HL-60/S4 (cell line): ENCODE results near the gene FAP.

Source experiments
- in situ Hi-C: fragments of 300-500 bp; cut with MboI; formaldehyde crosslinking; loops from 2 replicates; pipeline ENCODE4 v1.14.3; 2022; ENCODE audit warnings: low sequenced_read_pairs

The FAP gene

DNA sequence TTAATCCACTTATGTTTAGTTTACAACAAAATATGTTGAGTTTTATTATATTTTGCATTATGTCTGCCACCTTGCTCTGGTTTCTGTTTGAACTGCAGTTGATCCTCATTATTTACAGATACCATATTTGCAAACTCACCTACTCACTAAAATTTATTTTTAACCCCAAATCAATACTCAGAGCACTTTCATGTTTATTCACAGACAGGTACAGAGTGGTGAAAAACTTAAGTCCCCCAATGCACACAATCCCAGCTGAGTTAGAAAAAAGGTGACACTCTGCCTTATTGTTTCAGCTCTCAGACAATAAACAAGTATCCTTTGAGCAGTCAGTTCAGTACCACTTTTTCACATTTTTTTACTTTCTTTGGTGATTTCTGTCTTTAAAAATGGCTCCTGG lies 104.9 kb downstream of the FAP start:
- in situ Hi-C loops: loop anchor here (25.0 kb wide), 1 partner anchor 551 kb away; no protein-coding TSS in a partner anchor

DNA sequence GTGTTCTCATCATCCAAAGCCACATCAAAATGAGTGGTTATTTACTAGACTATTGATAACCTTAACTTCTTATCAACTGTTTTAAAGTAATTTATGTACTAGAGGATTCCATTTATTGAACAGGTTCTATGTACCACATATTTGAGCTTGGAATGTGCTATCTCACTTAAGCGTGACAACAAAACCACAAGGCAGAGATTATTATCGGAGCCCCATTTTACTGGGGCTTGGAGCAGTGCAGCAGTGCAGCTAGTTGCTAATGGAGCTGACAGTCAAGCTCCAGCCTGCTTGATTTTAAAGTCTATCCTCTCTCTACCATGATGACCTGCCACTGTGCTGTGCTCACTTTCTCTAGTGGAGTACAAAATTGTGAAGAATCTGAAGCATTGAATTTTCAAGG lies 115.8 kb downstream of the FAP start:
- in situ Hi-C loops: loop anchor here (25.0 kb wide), 1 partner anchor 540 kb away; no protein-coding TSS in a partner anchor

DNA sequence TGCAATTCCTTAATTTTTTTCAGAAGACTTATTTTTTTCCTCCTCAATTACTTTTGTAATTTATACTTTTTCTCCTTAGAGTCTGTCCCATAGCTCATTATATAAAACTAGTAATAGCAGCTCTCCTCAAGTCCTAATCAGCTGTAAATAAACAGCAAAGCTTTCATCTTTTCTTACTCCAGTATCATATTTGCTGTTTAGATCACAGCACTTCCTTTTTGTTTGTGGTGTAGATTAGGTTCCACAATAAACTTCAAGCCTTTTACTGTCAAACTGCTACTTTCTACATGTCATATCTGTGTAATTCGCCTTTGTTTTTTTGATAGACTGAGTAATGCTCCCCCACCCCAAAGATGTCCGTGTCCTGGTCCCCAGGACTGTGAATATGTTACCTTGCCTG lies 116.7 kb downstream of the FAP start:
- in situ Hi-C loops: loop anchor here (25.0 kb wide), 1 partner anchor 539 kb away; no protein-coding TSS in a partner anchor

DNA sequence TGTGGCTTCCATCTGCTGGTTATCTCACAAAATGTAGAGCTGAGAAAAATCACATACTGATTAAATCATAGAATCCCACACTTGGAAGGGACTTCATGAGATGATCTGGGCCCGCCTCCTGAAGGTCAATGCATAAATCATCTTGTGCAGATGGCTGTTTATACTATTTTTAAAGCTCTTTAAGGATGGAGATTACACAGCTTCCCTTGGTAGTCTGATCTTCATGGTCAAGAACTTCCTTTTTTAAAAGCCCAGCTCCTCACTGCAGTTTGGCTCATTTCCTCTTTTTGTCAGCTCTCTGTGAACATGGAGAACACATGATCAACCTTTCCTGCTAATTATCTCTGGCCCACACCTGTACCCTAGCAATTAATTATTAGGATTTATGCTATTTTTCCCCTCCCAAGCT lies 117.1 kb downstream of the FAP start:
- in situ Hi-C loops: loop anchor here (25.0 kb wide), 1 partner anchor 539 kb away; no protein-coding TSS in a partner anchor

DNA sequence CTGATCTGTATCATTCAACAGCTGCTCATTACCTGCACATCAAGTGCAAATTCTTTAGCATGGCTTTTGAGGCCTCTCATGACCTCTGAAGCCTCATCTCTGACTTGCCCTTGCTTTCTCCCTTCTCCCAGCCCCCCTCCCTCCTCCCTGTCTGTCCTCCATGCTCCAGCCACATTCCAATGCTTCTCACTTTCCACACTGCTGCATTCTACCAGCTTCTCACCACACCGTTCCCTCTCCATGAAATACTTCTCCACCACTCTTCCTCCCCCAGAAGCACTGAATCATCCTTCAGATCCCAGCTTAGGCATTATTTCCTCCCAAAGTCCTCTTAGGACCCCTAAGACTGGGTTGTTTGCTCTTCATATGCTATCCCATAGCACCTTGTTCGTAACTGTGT lies 118.1 kb downstream of the FAP start:
- in situ Hi-C loops: loop anchor here (25.0 kb wide), 1 partner anchor 538 kb away; no protein-coding TSS in a partner anchor

DNA sequence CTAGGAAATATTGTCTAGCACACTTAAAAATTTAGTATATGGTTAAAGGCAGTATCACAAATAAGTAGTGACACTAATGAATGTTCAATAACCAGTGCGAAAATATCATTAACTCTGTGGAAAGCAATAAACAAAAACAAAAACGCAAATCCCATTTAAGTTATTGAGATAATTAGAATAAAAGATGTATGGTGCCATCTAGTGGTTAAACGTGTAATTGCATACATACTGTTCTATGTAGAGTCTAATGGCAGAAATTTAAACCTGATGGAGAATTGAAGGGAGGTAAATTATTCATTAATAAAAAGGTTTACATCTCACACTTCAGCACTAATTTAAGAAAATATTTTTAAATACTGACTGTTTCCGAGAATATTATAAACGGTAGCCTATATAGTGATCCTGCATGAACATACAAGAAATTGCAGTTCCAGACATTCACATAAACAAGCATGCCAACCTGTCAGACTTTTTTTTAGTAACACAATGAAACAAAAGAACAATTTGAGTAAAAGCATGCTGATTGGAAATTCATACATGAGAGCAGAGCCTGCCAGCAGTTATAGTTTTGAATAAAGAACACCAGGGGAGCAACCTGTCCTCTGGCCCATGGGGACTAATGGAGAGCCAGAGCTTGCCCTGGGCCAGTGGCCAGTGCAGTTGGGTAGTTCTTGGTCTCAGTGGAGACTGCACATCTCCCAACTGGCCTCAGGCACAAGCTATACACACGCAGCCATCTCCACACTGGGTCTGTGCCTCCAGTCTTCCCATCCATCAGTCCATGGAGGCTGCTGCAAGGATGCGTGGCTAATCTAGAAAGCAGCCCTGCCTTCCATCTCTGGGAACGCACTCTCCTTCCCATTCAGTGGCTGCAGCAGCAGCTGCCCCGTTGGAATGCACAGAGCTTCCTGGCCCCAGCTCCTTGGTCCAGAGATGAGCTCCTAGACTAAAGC lies 119.2 kb downstream of the FAP start:
- in situ Hi-C loops: no loop called here
